Stimulated activated CD4-positive, alpha-beta T cell treated with anti-CD3 and anti-CD28 coated beads, Interleukin-2, amount 100 ng/mL, for 24 hours (primary cell): ENCODE results near the gene IGFL3.
"Not testable (repeated sequence)": the region's sequence is repeated elsewhere in the genome, so short reads cannot be mapped to it uniquely, and the experiment has no call there.

Source experiments
- DNase-seq, 2 donors: peaks; one replicate each; pipeline ENCODE4 v3.0.0-alpha.2; 2020

IGFL3 gene

GRCh38 chr19:46124638-46125115 lies at the start of gene IGFL3:
IGFL3 (minus strand) TSS chr19:46124688; CDS start chr19:46124649, 39 bp downstream.
- no peak for DNase-seq

GRCh38 chr19:46173886-46174480 lies 49.5 kb upstream of the IGFL3 start:
- DNase-seq = no peak

GRCh38 chr19:46162731-46163130 lies 38.2 kb upstream of the IGFL3 start:
- no peak for DNase-seq

- not testable (repeated sequence) for DNase-seq
Observed at GRCh38 chr19:46161642-46162257, 37.3 kb upstream of the IGFL3 start.

GRCh38 chr19:46160233-46160775 lies 35.8 kb upstream of the IGFL3 start:
- no peak for DNase-seq

- DNase-seq = no peak
Observed at GRCh38 chr19:46159418-46160232, 35.1 kb upstream of the IGFL3 start.

GRCh38 chr19:46155237-46155636 lies 30.7 kb upstream of the IGFL3 start:
- no peak for DNase-seq

- no peak for DNase-seq
Observed at GRCh38 chr19:46150606-46151005, 26.1 kb upstream of the IGFL3 start.

GRCh38 chr19:46147791-46148288 lies 23.4 kb upstream of the IGFL3 start, which contains the start of gene IGFL2:
IGFL2 (plus strand) TSS chr19:46148238; CDS start chr19:46148279, 41 bp downstream.
- DNase-seq = peak in 1 of 2 donors; percentile 16

GRCh38 chr19:46147166-46147740 lies 22.8 kb upstream of the IGFL3 start:
- DNase-seq = no peak

GRCh38 chr19:46144756-46145155 lies 20.3 kb upstream of the IGFL3 start:
- DNase-seq = no peak

- no peak for DNase-seq
Observed at GRCh38 chr19:46142294-46142693, 17.8 kb upstream of the IGFL3 start.

GRCh38 chr19:46141421-46141820 lies 16.9 kb upstream of the IGFL3 start:
- no peak for DNase-seq

- no peak for DNase-seq
Observed at GRCh38 chr19:46137915-46138473, 13.5 kb upstream of the IGFL3 start.

GRCh38 chr19:46134527-46134926 lies 10.0 kb upstream of the IGFL3 start:
- no peak for DNase-seq

- DNase-seq = no peak
Observed at GRCh38 chr19:46133777-46134241, 9.3 kb upstream of the IGFL3 start.

- no peak for DNase-seq
Observed at GRCh38 chr19:46133101-46133627, 8.7 kb upstream of the IGFL3 start.

- DNase-seq = no peak
Observed at GRCh38 chr19:46132508-46133100, 8.1 kb upstream of the IGFL3 start.

- DNase-seq = no peak
Observed at GRCh38 chr19:46131485-46132143, 7.1 kb upstream of the IGFL3 start.

- no peak for DNase-seq
Observed at GRCh38 chr19:46126086-46126580, 1.6 kb upstream of the IGFL3 start.

- DNase-seq = no peak
Observed at GRCh38 chr19:46125447-46125846, 959 bp upstream of the IGFL3 start.
